Prostate gland (tissue), 2 donors: ENCODE measurements around the gene INTS2.

Source experiments
- POLR2A ChIP-seq: fragments of 450-650 bp; IDR thresholded peaks from one replicate; pipeline ENCODE4 v1.6.1; 2016; ENCODE audit warnings: antibody characterized with exemption, mild to moderate bottlenecking
- POLR2AphosphoS5 ChIP-seq: sonication (generic); formaldehyde crosslinking; IDR thresholded peaks from one replicate; pipeline ENCODE4 v1.6.1; 2017; ENCODE audit warnings: antibody characterized with exemption
- TF ChIP-seq, protein P1 (sequence below), 4 experiments: fragments of 200-600 bp in 2 of 4; fragments of 450-650 bp in 2 of 4; sonication (generic) in 2 of 4; IDR thresholded peaks; 1 replicate in 3 of 4; 2 replicates in 1 of 4; pipeline ENCODE4 v1.5.1; 2016 to 2019; ENCODE audit warnings: antibody characterized with exemption in 4 of 4, mild to moderate bottlenecking in 2 of 4, moderate library complexity in 2 of 4

DNA sequence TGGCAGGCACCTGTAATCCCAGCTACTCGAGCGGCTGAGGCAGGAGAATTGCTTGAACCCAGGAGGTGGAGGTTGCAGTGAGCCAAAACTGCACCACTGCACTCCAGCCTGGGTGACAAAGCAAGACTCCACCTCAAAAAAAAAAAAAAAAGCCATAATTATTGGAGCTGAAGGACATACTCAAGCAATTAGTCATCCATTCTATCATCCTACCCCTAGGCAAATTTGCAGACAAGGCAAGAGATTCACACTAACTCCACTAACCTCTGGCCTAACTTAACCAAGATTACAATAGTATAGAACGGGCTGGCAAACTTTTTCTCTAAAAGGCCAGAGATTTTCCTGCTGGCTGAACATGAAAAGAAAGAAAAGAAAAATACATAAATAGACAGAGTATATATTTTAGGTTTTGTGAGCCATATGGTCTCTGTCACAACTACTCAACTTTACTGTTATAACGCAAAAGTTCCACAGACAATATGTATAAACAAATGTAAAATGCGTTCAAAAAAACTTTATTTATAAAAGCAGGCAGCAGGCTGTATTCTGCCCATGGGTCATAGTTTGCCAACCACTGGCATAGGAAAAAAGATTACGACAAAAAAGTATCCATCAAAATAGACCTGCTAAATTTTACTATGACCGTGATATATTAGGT is 94.1 kb downstream of the INTS2 start:
- TF ChIP-seq POLR2A (no peak), POLR2AphosphoS5 (no peak)
- TF ChIP-seq, protein P1, sequence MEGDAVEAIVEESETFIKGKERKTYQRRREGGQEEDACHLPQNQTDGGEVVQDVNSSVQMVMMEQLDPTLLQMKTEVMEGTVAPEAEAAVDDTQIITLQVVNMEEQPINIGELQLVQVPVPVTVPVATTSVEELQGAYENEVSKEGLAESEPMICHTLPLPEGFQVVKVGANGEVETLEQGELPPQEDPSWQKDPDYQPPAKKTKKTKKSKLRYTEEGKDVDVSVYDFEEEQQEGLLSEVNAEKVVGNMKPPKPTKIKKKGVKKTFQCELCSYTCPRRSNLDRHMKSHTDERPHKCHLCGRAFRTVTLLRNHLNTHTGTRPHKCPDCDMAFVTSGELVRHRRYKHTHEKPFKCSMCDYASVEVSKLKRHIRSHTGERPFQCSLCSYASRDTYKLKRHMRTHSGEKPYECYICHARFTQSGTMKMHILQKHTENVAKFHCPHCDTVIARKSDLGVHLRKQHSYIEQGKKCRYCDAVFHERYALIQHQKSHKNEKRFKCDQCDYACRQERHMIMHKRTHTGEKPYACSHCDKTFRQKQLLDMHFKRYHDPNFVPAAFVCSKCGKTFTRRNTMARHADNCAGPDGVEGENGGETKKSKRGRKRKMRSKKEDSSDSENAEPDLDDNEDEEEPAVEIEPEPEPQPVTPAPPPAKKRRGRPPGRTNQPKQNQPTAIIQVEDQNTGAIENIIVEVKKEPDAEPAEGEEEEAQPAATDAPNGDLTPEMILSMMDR (IDR thresholded peaks at IDR 0.05) = no peak
